Suprapubic skin (tissue), 4 donors: ENCODE measurements around the gene THUMPD1.
"Not testable (repeated sequence)": the region's sequence is repeated elsewhere in the genome, so short reads cannot be mapped to it uniquely, and the experiment has no call there.

Experiments used
- EP300 ChIP-seq: sonication (generic); formaldehyde crosslinking; IDR thresholded peaks from one replicate; pipeline ENCODE4 v1.6.1; 2017; ENCODE audit warnings: antibody characterized with exemption
- POLR2A ChIP-seq, 2 donors: fragments of 450-650 bp; IDR thresholded peaks; one replicate each; pipeline ENCODE4 v1.6.1; 2017; ENCODE audit warnings: antibody characterized with exemption in 2 of 2, mild to moderate bottlenecking in 2 of 2, moderate library complexity in 2 of 2
- POLR2AphosphoS5 ChIP-seq, 3 donors: sonication (generic); formaldehyde crosslinking; IDR thresholded peaks; one replicate each; pipeline ENCODE4 v1.6.1; 2017; ENCODE audit warnings: antibody characterized with exemption in 3 of 3

- not testable (repeated sequence) for TF ChIP-seq POLR2AphosphoS5 (IDR thresholded peaks at IDR 0.05); POLR2A (IDR thresholded peaks at IDR 0.05); EP300
Measured at GRCh38 chr16:20705972-20706371, 35.6 kb downstream of the THUMPD1 start.
